Testis (tissue), 3 donors: ENCODE data around the gene MRPS15. TPM values are rescaled to one million over a fixed set of nuclear protein-coding genes. Genes with fewer than 3 reads are reported as not detected.
"Not testable (repeated sequence)": the region's sequence is repeated elsewhere in the genome, so short reads cannot be mapped to it uniquely, and the experiment has no call there.

Source experiments
- DNase-seq: peaks from one replicate; pipeline ENCODE4 v3.0.0-alpha.2; 2019
- H3K27ac ChIP-seq, 2 donors: fragments of 200-600 bp; sonication (generic); one replicate each; pipeline ENCODE4 v1.5.1; 2019
- H3K27me3 ChIP-seq: fragments of 200-600 bp; sonication (generic); one replicate; pipeline ENCODE4 v1.5.1; 2019
- H3K36me3 ChIP-seq: fragments of 200-600 bp; sonication (generic); one replicate; pipeline ENCODE4 v1.5.1; 2017; ENCODE audit warnings: low read depth; ENCODE audit errors: missing control alignments
- H3K4me1 ChIP-seq: fragments of 200-600 bp; sonication (generic); one replicate; pipeline ENCODE4 v1.5.1; 2019
- H3K4me3 ChIP-seq, 2 donors: fragments of 200-600 bp; sonication (generic); one replicate each; pipeline ENCODE4 v1.5.1; 2017 to 2019
- H3K9me3 ChIP-seq: fragments of 200-600 bp; sonication (generic); one replicate; pipeline ENCODE4 v1.5.1; 2017
- POLR2A ChIP-seq: fragments of 450-650 bp; IDR thresholded peaks from one replicate; pipeline ENCODE4 v1.6.1; 2017; ENCODE audit warnings: antibody characterized with exemption, mild to moderate bottlenecking, moderate library complexity
- WGBS, 2 donors: methylation state at CpG; one replicate each; pipeline ENCODE4 v1.1.5; 2018; 5-methylcytosine and 5-hydroxymethylcytosine counted together
- intact Hi-C: fragments of 100-400 bp; cut with DNase I; formaldehyde crosslinking; loops from one replicate; pipeline ENCODE4 v1.15.1; 2023; ENCODE audit warnings: low total_unique reads
- polyA plus RNA-seq: library from polyadenylated mRNA; stranded (reverse); fragments of 350-450 nt; fragmentation: Illumina TruSeq; extraction: RNeasy Lipid Tissue Mini Kit (QIAGEN cat#74804); gene quantifications from one replicate; pipeline ENCODE4 v1.2.3, GENCODE V29; 2014; ENCODE audit warnings: low read depth, low replicate concordance; ENCODE audit not compliant: insufficient read depth
- total RNA-seq, 2 donors: library from RNA; depleted of rRNA; stranded (reverse); fragments of >200 nt; gene quantifications; one replicate each; pipeline ENCODE4 v1.2.3, GENCODE V29; 2016
- TF ChIP-seq, protein P1 (sequence below), 3 experiments: fragments of 450-650 bp in 2 of 3; fragments of 200-600 bp in 1 of 3; sonication (generic) in 1 of 3; IDR thresholded peaks; one replicate each; pipeline ENCODE4 v1.5.1; 2016 to 2019; ENCODE audit warnings: antibody characterized with exemption in 3 of 3, mild to moderate bottlenecking in 2 of 3, moderate library complexity in 1 of 3

MRPS15 gene
- total and polyA plus RNA-seq, 3 donors from 2014 or later, result 101 to 349 (median 126) TPM

GRCh38 chr1:36502616-36503015, 38.4 kb upstream of the MRPS15 start:
- DNase-seq, result no peak
- no peaks in the 10 kb centered on the region for H3K4me1 ChIP-seq
- no peaks in the 10 kb centered on the region for H3K9me3 ChIP-seq
- no peaks in the 10 kb centered on the region for H3K36me3 ChIP-seq
- TF ChIP-seq POLR2A, result no peak
- TF ChIP-seq, protein P1, sequence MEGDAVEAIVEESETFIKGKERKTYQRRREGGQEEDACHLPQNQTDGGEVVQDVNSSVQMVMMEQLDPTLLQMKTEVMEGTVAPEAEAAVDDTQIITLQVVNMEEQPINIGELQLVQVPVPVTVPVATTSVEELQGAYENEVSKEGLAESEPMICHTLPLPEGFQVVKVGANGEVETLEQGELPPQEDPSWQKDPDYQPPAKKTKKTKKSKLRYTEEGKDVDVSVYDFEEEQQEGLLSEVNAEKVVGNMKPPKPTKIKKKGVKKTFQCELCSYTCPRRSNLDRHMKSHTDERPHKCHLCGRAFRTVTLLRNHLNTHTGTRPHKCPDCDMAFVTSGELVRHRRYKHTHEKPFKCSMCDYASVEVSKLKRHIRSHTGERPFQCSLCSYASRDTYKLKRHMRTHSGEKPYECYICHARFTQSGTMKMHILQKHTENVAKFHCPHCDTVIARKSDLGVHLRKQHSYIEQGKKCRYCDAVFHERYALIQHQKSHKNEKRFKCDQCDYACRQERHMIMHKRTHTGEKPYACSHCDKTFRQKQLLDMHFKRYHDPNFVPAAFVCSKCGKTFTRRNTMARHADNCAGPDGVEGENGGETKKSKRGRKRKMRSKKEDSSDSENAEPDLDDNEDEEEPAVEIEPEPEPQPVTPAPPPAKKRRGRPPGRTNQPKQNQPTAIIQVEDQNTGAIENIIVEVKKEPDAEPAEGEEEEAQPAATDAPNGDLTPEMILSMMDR (IDR thresholded peaks at IDR 0.05), result no peak
- no peak overlapping the region for H3K4me3 ChIP-seq
- no peaks in the 10 kb centered on the region for H3K27me3 ChIP-seq
- intact Hi-C loops, result no loop called here
- no peak overlapping the region for H3K27ac ChIP-seq
- WGBS, 2 donors, result 59 to 72% methylated on average over 2 of the region's 2 CpGs

DNA sequence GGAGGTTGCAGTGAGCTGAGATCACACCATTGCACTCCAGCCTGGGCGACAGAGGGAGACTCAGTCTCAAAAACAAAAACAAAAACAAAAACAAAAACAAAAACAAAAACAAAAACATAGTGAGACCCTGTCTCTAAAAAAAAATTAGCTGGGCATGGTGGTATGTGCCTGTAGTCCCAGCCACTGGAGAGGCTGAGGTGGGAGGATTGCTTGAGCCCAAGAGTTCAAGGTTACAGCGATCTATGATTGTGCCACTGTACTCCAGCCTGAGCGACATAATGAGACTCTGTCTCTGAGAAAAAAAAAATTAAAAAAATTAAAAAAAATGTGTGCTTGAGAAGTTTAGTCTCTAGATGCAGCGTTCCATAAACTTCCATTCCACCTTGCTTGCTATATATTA, 37.7 kb upstream of the MRPS15 start:
- intact Hi-C loops, H3K9me3 ChIP-seq, H3K36me3 ChIP-seq, H3K27ac ChIP-seq, H3K27me3 ChIP-seq, H3K4me3 ChIP-seq, H3K4me1 ChIP-seq: not testable (repeated sequence)
- DNase-seq, result peak; percentile 50
- 53 to 67% methylated on average over 4 of the region's 4 CpGs for WGBS, 2 donors

DNA sequence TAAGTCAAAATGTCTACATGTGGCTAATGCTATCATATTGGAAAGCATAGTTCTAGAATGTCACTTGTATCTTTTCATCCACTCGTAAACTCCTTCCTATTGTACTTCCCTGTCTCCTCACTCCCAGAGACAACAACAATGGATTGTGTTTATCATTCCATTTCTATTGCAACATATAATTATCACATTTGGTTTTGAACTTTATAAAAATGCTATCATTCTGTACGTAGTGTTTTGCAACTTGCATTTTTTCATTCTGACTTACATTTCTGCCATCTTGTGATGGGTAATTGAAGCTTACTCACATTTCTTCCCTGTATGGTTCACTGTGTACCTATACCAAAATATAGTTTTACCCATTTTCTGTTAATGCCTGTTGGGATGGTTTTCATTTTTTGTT, 33.0 kb upstream of the MRPS15 start:
- Histone ChIP-seq H3K27ac (no peak overlapping the region), H3K27me3 (no peaks in the 10 kb centered on the region)
- 66 to 77% methylated on average over 2 of the region's 2 CpGs for WGBS, 2 donors

DNA sequence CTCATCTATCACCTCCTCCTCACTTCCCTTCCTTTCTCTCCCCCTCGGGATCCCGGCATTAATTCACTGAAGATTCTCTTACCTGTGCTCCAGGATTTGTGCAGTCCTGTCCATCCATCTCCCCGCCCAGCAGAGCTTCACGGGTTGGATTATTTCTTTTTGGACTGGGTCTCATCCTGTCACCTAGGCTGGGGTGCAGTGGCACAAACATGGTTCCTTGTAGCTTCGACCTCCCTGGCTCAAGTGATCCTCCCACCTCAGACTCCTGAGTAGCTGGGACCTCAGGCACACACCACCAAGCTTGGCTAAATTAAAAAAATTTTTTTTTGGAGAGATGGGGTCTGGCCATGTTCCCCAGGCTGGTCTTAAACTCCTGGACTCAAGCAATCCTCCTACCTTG, 30.8 kb upstream of the MRPS15 start:
- no peak for DNase-seq
- intact Hi-C loops, result no loop called here
- 91 to 94% methylated on average over 5 of the region's 5 CpGs for WGBS, 2 donors
- no peaks in the 10 kb centered on the region for H3K9me3 ChIP-seq
- no peaks in the 10 kb centered on the region for H3K36me3 ChIP-seq
- no peak overlapping the region for H3K27ac ChIP-seq
- H3K27me3 ChIP-seq, result no peaks in the 10 kb centered on the region
- TF ChIP-seq, protein P1 (IDR thresholded peaks at IDR 0.05), result no peak
- no peak for TF ChIP-seq POLR2A
- H3K4me3 ChIP-seq, result no peak overlapping the region
- H3K4me1 ChIP-seq, result no peaks in the 10 kb centered on the region

More for the DNA sequence above, 33.0 kb upstream of the MRPS15 start:
- Histone ChIP-seq H3K4me3 (no peak overlapping the region), H3K4me1 (no peaks in the 10 kb centered on the region), H3K36me3 (no peaks in the 10 kb centered on the region), H3K9me3 (no peaks in the 10 kb centered on the region)
- TF ChIP-seq, protein P1 (IDR thresholded peaks at IDR 0.05), result no peak
- TF ChIP-seq POLR2A, result no peak
- DNase-seq, result no peak
- intact Hi-C loops, result no loop called here

DNA sequence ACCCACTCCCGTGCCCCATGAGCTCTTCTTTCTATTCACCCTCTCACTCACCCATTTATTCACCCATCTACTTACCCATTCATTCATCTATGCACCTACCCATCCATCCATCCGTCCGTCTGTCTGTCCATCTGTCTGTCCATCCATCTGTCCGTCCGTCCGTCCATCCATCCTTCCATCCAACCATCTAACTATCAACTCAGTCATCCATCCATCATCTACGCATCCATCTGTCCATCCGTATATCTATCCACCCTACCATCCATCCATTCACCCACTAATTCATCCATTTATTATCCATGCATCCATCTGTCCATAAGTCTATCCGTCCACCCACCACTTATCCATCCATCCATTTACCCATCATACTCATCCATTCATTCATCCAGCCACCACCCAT, 29.3 kb upstream of the MRPS15 start:
- TF ChIP-seq POLR2A, result no peak
- TF ChIP-seq, protein P1 (IDR thresholded peaks at IDR 0.05), result no peak
- 93 to 95% methylated on average over 9 of the region's 9 CpGs for WGBS, 2 donors
- no peaks in the 10 kb centered on the region for H3K27me3 ChIP-seq
- intact Hi-C loops, result no loop called here
- H3K36me3 ChIP-seq, result no peaks in the 10 kb centered on the region
- H3K4me3 ChIP-seq, result no peak overlapping the region
- H3K9me3 ChIP-seq, result no peaks in the 10 kb centered on the region
- H3K27ac ChIP-seq, result no peak overlapping the region
- no peak for DNase-seq
- no peaks in the 10 kb centered on the region for H3K4me1 ChIP-seq
